ENCODE data around the gene FNDC5. TPM values are rescaled to one million over a fixed set of nuclear protein-coding genes. Genes with fewer than 3 reads are reported as not detected.
A peak's percentile ranks its signal among the peaks of the same experiment; 100 is the strongest.

FNDC5 gene
- total RNA-seq, 1 experiment from 2014 or later: 4.5 TPM

DNA sequence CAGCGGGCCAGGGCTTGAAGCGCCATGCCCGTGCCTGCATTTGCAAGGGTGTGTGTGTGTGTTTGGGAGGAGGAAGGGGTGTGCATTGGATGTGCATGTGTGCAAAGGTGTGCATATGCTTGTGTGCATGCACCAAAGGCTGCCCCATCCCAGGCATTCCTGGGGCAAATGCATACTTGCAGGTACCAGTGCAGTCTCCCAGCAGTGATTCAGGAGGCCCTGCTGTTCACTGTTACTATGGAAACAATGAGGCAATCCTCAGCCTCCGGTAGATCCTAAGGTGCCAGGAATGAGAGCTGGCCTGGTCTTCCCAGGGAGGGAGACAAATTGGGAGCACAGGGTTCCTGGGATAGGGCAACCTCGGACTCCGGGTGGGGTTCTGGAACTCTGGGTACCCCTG lies 7.5 kb upstream of the FNDC5 start:
- no peak overlapping the region for H3K9ac ChIP-seq (ENCODE audit: extremely low read depth, insufficient read length, low read length)
- H3K4me1 ChIP-seq (ENCODE audit: insufficient read depth, low read length): peaks cover 3% of the 10 kb centered on the region; the same call in 1 of the 2 replicates
- no peak overlapping the region for H3K27ac ChIP-seq (ENCODE audit: insufficient read length, low read depth, low read length)
- H3K4ac ChIP-seq (ENCODE audit: low read depth, low read length): no peak overlapping the region
- no peaks in the 10 kb centered on the region for H3K9me3 Mint-ChIP-seq
- no peaks in the 10 kb centered on the region for H3K79me2 ChIP-seq (ENCODE audit: insufficient read depth, low read length)
- no peak for DNase-seq
- no peak overlapping the region for H2BK12ac ChIP-seq (ENCODE audit: insufficient read length, low read depth, low read length)
- no CpG with 5 or more reads among the region's 6 CpGs for WGBS (ENCODE audit: extremely low coverage, insufficient read length, low lambda C conversion rate)
- H3K4me1 Mint-ChIP-seq: peaks cover 27 to 51% of the 10 kb centered on the region in 2 experiments
- H3K4me3 Mint-ChIP-seq: peak overlapping the region in 1 of 2 experiments; percentile 35; a peak in 1 of 5 replicates
- no peak overlapping the region for H3K23ac ChIP-seq (ENCODE audit: insufficient read length, low read depth, low read length)
- peaks cover 11% of the 10 kb centered on the region for H3K27me3 Mint-ChIP-seq (ENCODE audit: low read depth)
- no peak overlapping the region for H3K27ac Mint-ChIP-seq
- H2BK20ac ChIP-seq (ENCODE audit: low read depth, low read length, poor library complexity, severe bottlenecking): no peak overlapping the region
- H4K20me1 ChIP-seq (ENCODE audit: control insufficient read depth, insufficient read depth, insufficient read length): no peaks in the 10 kb centered on the region
- H3T11ph ChIP-seq (ENCODE audit: low read length): no peak overlapping the region
- H2AK5ac ChIP-seq (ENCODE audit: insufficient read length, low read length): no peak overlapping the region
- TF ChIP-seq, protein P1, sequence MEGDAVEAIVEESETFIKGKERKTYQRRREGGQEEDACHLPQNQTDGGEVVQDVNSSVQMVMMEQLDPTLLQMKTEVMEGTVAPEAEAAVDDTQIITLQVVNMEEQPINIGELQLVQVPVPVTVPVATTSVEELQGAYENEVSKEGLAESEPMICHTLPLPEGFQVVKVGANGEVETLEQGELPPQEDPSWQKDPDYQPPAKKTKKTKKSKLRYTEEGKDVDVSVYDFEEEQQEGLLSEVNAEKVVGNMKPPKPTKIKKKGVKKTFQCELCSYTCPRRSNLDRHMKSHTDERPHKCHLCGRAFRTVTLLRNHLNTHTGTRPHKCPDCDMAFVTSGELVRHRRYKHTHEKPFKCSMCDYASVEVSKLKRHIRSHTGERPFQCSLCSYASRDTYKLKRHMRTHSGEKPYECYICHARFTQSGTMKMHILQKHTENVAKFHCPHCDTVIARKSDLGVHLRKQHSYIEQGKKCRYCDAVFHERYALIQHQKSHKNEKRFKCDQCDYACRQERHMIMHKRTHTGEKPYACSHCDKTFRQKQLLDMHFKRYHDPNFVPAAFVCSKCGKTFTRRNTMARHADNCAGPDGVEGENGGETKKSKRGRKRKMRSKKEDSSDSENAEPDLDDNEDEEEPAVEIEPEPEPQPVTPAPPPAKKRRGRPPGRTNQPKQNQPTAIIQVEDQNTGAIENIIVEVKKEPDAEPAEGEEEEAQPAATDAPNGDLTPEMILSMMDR (conservative IDR thresholded peaks at IDR 0.05): no peak
- no peak overlapping the region for H3K18ac ChIP-seq (ENCODE audit: insufficient read length, low read depth, low read length)
- no peaks in the 10 kb centered on the region for H3K79me1 ChIP-seq (ENCODE audit: insufficient read depth, low read depth, low read length, poor library complexity, severe bottlenecking)
- H4K8ac ChIP-seq (replicated peaks; ENCODE audit: insufficient read length, low read depth, low read length): no peak overlapping the region
- no peak overlapping the region for H2BK5ac ChIP-seq (ENCODE audit: insufficient read length, low read length)
- H3K14ac ChIP-seq (ENCODE audit: insufficient read depth, low read length): no peak overlapping the region
- no peaks in the 10 kb centered on the region for H3K36me3 Mint-ChIP-seq (ENCODE audit: insufficient read depth in 1 of 3, low read depth in 3 of 3)
- H2AFZ ChIP-seq (ENCODE audit: low read length): no peak overlapping the region
- H3K23me2 ChIP-seq (ENCODE audit: insufficient read length, low read depth, low read length, poor library complexity, severe bottlenecking): no peaks in the 10 kb centered on the region
- no peak overlapping the region for H2BK15ac ChIP-seq (ENCODE audit: low read depth, low read length)
- H2BK120ac ChIP-seq (ENCODE audit: low read depth, low read length, poor library complexity, severe bottlenecking): no peak overlapping the region
- H3K56ac ChIP-seq (ENCODE audit: insufficient read length, low read depth, low read length): no peak overlapping the region
- no peak overlapping the region for H4K5ac ChIP-seq (ENCODE audit: insufficient read length, low read depth, low read length)
- no peak overlapping the region for H3K4me2 ChIP-seq (ENCODE audit: insufficient read depth, insufficient read length, low read length)
- H4K91ac ChIP-seq (ENCODE audit: insufficient read length, low read depth, low read length): no peak overlapping the region
- H3K27me3 ChIP-seq (ENCODE audit: insufficient read depth, low read length): no peaks in the 10 kb centered on the region
- H3K9me3 ChIP-seq (ENCODE audit: control insufficient read depth, low read depth, low read length): no peaks in the 10 kb centered on the region
